Stomach smooth muscle (tissue), 2 donors: ENCODE measurements around the gene FILIP1.

Experiments
- H3K27ac ChIP-seq: one replicate; pipeline ENCODE4 v1.7.0; 2013; ENCODE audit warnings: mild to moderate bottlenecking, low read length, inconsistent platforms
- H3K27me3 ChIP-seq, 2 donors: one replicate each; pipeline ENCODE4 v1.7.0; 2013; ENCODE audit warnings: low read length in 2 of 2; ENCODE audit not compliant: insufficient read depth in 2 of 2, control insufficient read depth in 1 of 2
- H3K36me3 ChIP-seq, 2 donors: one replicate each; pipeline ENCODE4 v1.7.0; 2013; ENCODE audit warnings: low read length in 2 of 2; ENCODE audit not compliant: control insufficient read depth in 2 of 2, insufficient read depth in 2 of 2
- H3K4me1 ChIP-seq: one replicate; pipeline ENCODE4 v1.7.0; 2013; ENCODE audit warnings: low read length; ENCODE audit not compliant: control insufficient read depth, insufficient read depth
- H3K4me3 ChIP-seq, 2 donors: one replicate each; pipeline ENCODE4 v1.7.0; 2013; ENCODE audit warnings: low read length in 2 of 2
- H3K9ac ChIP-seq, 2 donors: one replicate each; pipeline ENCODE4 v1.7.0; 2013; ENCODE audit warnings: low read length in 2 of 2, mild to moderate bottlenecking in 1 of 2
- H3K9me3 ChIP-seq, 2 donors: one replicate each; pipeline ENCODE4 v1.7.0; 2013; ENCODE audit warnings: low read length in 2 of 2; ENCODE audit not compliant: control insufficient read depth in 2 of 2
- donor health status: healthy.
- donor health status: Pancreatic carcinoma.

FILIP1 gene

GRCh38 chr6:75344455-75344854 is 149.1 kb downstream of the FILIP1 start:
- Histone ChIP-seq H3K9me3 (no peaks in the 10 kb centered on the region), H3K36me3 (peaks cover 6% of the 10 kb centered on the region in 2 donors), H3K27me3 (no peaks in the 10 kb centered on the region), H3K27ac (no peak overlapping the region), H3K9ac (no peak overlapping the region), H3K4me3 (no peak overlapping the region), H3K4me1 (peaks cover 11% of the 10 kb centered on the region)

GRCh38 chr6:75344021-75344420 is 149.6 kb downstream of the FILIP1 start:
- peaks cover 7% of the 10 kb centered on the region for H3K4me1 ChIP-seq
- no peaks in the 10 kb centered on the region for H3K9me3 ChIP-seq
- H3K36me3 ChIP-seq, result peaks cover 6 to 8% of the 10 kb centered on the region in 2 donors
- H3K27ac ChIP-seq, result no peak overlapping the region
- no peak overlapping the region for H3K9ac ChIP-seq
- H3K27me3 ChIP-seq, result no peaks in the 10 kb centered on the region
- no peak overlapping the region for H3K4me3 ChIP-seq

- Histone ChIP-seq H3K27me3 (no peaks in the 10 kb centered on the region), H3K36me3 (peaks cover 0 to 18% of the 10 kb centered on the region in 2 donors), H3K27ac (no peak overlapping the region), H3K4me3 (no peak overlapping the region), H3K4me1 (no peaks in the 10 kb centered on the region), H3K9me3 (no peaks in the 10 kb centered on the region), H3K9ac (no peak overlapping the region)
These were observed 155.6 kb downstream of the FILIP1 start for GRCh38 chr6:75337835-75338580.

GRCh38 chr6:75334266-75335040 is 159.1 kb downstream of the FILIP1 start:
- H3K4me1 ChIP-seq, result no peaks in the 10 kb centered on the region
- H3K4me3 ChIP-seq, result no peak overlapping the region
- no peaks in the 10 kb centered on the region for H3K9me3 ChIP-seq
- H3K27ac ChIP-seq, result peak overlapping the region; percentile 20
- no peak overlapping the region for H3K9ac ChIP-seq
- H3K36me3 ChIP-seq, result peaks cover 0 to 15% of the 10 kb centered on the region in 2 donors
- no peaks in the 10 kb centered on the region for H3K27me3 ChIP-seq

- Histone ChIP-seq H3K36me3 (peaks cover 0 to 12% of the 10 kb centered on the region in 2 donors), H3K9me3 (no peaks in the 10 kb centered on the region), H3K4me1 (no peaks in the 10 kb centered on the region), H3K27me3 (no peaks in the 10 kb centered on the region), H3K4me3 (no peak overlapping the region), H3K27ac (no peak overlapping the region), H3K9ac (no peak overlapping the region)
These were observed 159.9 kb downstream of the FILIP1 start for GRCh38 chr6:75333676-75334200.

- H3K4me1 ChIP-seq, result no peaks in the 10 kb centered on the region
- no peak overlapping the region for H3K4me3 ChIP-seq
- H3K36me3 ChIP-seq, result no peaks in the 10 kb centered on the region
- H3K27me3 ChIP-seq, result no peaks in the 10 kb centered on the region
- H3K9ac ChIP-seq, result no peak overlapping the region
- no peaks in the 10 kb centered on the region for H3K9me3 ChIP-seq
- no peak overlapping the region for H3K27ac ChIP-seq
These were observed 162.4 kb downstream of the FILIP1 start for GRCh38 chr6:75331151-75331550.

DNA sequence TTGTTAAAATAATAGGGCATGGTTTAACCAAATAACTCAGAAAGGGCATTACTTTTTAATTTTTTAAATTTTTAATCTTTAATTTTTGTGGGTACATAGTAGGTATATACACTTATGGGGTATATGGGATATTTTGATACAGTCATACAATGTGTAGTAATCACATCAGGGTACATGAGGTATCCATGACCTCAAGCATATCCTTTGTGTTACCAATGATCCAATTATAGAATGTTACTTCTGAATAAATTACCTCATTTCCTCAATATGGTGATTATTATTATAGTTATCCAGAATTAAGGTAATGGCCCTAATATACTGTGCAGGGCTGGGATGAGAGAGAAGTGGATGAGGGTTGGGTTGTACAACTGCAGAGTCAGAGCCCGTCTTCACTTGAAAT is 163.9 kb downstream of the FILIP1 start:
- Histone ChIP-seq H3K9me3 (no peaks in the 10 kb centered on the region), H3K27ac (no peak overlapping the region), H3K4me3 (no peak overlapping the region), H3K9ac (no peak overlapping the region), H3K36me3 (no peaks in the 10 kb centered on the region), H3K4me1 (no peaks in the 10 kb centered on the region), H3K27me3 (no peaks in the 10 kb centered on the region)

DNA sequence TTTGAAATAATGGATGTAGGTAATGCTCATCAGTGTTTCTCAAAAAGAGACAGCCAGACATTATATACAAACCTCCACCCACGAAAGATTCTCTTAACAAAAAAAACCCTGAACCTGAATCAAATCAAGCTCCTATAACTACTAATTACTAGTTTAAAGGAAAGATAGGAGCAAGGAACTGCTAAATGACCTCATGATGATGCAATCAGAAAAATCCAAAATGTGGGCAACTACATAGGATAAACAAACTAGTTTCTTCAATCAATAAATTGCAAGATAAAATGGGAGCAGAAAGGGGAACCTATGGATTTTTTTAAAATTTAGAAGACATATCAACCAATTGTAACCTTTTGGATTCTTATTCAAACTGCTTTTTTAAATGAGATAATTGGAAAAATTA is 165.8 kb downstream of the FILIP1 start:
- Histone ChIP-seq H3K9ac (no peak overlapping the region), H3K36me3 (no peaks in the 10 kb centered on the region), H3K27ac (no peak overlapping the region), H3K4me3 (no peak overlapping the region), H3K9me3 (no peaks in the 10 kb centered on the region), H3K27me3 (no peaks in the 10 kb centered on the region), H3K4me1 (no peaks in the 10 kb centered on the region)

GRCh38 chr6:75326557-75327258 is 166.9 kb downstream of the FILIP1 start:
- Histone ChIP-seq H3K9me3 (no peaks in the 10 kb centered on the region), H3K27ac (no peak overlapping the region), H3K9ac (no peak overlapping the region), H3K4me1 (no peaks in the 10 kb centered on the region), H3K4me3 (no peak overlapping the region), H3K27me3 (no peaks in the 10 kb centered on the region), H3K36me3 (no peaks in the 10 kb centered on the region)

- H3K9ac ChIP-seq, result no peak overlapping the region
- H3K27me3 ChIP-seq, result no peaks in the 10 kb centered on the region
- H3K36me3 ChIP-seq, result no peaks in the 10 kb centered on the region
- H3K4me1 ChIP-seq, result no peaks in the 10 kb centered on the region
- no peak overlapping the region for H3K4me3 ChIP-seq
- H3K9me3 ChIP-seq, result no peaks in the 10 kb centered on the region
- H3K27ac ChIP-seq, result no peak overlapping the region
These were observed 174.7 kb downstream of the FILIP1 start for GRCh38 chr6:75318900-75319299.
